Fibroblast of the aortic adventitia (primary cell): ENCODE data around the gene ZNF750. TPM values are rescaled to one million over a fixed set of nuclear protein-coding genes. Genes with fewer than 3 reads are reported as not detected.

ENCODE experiments used
- DNase-seq: peaks from one replicate; pipeline ENCODE4 v3.0.0-alpha.2; 2010; ENCODE audit warnings: low read depth
- H3K4me3 ChIP-seq: 2 replicates; pipeline ENCODE4 v1.5.1; 2011; ENCODE audit warnings: low read depth, mild to moderate bottlenecking, control low read depth, low read length, moderate library complexity
- CTCF ChIP-seq: IDR thresholded peaks from 2 replicates; pipeline ENCODE4 v1.5.1; 2011; ENCODE audit warnings: mild to moderate bottlenecking, low read length, control low read depth, inconsistent platforms; ENCODE audit not compliant: insufficient read depth
- total RNA-seq: library from RNA; depleted of rRNA; stranded (reverse); fragments of >200 nt; gene quantifications from 2 replicates; pipeline ENCODE4 v1.2.3, GENCODE V29; 2012; ENCODE audit warnings: low replicate concordance

The ZNF750 gene
- total RNA-seq, 1 donor: not detected

- no peak for DNase-seq
- no peak for TF ChIP-seq CTCF
- no peak overlapping the region for H3K4me3 ChIP-seq
These were observed 43.7 kb upstream of the ZNF750 start for GRCh38 chr17:82883419-82884031.

GRCh38 chr17:82882715-82883418 lies 43.0 kb upstream of the ZNF750 start:
- no peak for DNase-seq
- no peak for TF ChIP-seq CTCF
- H3K4me3 ChIP-seq: no peak overlapping the region

GRCh38 chr17:82881900-82882714 lies 42.3 kb upstream of the ZNF750 start:
- peak; percentile 0 for TF ChIP-seq CTCF
- H3K4me3 ChIP-seq: no peak overlapping the region
- DNase-seq: peak; percentile 45

DNA sequence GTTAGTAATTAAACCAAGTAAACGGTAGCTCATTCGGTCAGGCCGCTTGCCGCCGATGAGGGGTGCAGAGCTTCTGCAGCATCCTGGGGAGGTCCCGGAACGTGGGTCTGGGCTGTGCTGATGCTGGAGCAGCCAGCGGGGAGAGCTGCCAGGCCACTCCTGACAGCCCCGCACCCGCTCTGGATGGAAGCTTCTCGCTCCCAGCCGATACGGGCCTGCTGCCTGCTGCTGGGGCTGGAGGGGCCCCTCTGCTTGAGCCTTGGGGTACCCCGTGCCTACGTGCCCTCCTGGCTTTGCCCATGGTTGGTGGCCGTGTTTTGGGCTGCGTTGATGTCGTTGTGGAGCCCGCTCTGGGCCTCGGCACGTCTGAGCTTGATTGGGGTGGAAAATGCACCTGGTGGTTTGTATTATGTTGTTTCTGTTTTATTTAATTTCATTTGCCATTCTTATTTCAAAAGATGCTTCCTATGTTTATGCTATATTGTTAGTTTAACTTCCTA lies 41.6 kb upstream of the ZNF750 start:
- no peak for TF ChIP-seq CTCF
- H3K4me3 ChIP-seq: no peak overlapping the region
- no peak for DNase-seq

- no peak for DNase-seq
- H3K4me3 ChIP-seq: no peak overlapping the region
- no peak for TF ChIP-seq CTCF
These were observed 41.0 kb upstream of the ZNF750 start for GRCh38 chr17:82880620-82881323.

GRCh38 chr17:82879241-82879640 lies 39.4 kb upstream of the ZNF750 start:
- TF ChIP-seq CTCF: no peak
- no peak overlapping the region for H3K4me3 ChIP-seq
- no peak for DNase-seq
